ENCODE measurements around the gene HOXC11.
A peak's percentile ranks its signal among the peaks of the same experiment; 100 is the strongest.

The HOXC11 gene

DNA sequence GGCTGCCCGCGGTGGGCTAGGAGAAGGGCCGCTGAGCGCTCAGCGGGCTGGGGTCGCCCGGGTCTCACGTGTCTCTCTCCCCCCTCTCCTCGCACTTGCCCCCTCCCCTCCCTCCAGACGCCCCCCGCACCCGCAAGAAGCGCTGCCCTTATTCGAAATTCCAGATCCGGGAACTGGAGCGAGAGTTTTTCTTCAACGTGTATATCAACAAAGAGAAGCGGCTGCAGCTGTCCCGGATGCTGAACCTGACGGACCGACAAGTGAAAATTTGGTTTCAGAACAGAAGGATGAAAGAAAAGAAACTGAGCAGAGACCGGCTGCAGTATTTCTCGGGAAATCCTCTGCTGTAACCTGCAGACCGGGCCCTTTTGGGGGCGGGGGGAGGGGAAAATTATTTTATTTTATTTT, 2.1 kb downstream of the HOXC11 start:
- no peak for DNase-seq

DNA sequence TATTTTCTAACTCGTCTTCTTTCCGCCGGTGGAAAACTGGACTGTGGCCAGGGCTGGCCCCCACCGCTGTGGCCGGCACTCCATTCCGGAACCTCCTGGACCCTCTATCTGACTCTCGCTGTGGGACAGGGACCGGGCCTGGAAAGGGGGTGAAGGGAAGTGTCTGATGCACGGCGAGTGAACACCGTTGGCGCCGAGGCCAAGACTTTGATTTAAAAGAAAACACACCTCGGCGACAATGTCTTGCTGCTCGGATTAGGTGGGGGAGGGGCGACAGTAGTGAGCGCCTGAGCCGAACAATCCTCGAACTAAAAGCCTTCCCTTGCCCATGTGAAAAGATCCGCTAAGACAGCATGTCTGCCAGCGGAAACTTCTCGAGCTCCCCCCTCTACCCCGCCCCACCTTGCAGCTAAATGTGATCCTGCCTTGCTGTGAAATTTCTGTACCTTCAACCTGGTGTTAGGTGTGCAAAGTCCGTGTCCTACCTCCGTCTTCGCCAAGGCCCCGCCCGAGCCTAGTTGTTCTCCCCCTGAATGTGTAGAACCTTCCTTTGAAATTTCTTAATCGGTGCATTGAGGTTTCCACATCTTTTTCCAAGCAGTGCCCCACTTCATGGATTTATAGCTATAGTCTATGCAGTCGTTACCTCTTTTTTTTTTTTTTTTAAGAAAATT, 2.7 kb downstream of the HOXC11 start:
- no peak for DNase-seq

DNA sequence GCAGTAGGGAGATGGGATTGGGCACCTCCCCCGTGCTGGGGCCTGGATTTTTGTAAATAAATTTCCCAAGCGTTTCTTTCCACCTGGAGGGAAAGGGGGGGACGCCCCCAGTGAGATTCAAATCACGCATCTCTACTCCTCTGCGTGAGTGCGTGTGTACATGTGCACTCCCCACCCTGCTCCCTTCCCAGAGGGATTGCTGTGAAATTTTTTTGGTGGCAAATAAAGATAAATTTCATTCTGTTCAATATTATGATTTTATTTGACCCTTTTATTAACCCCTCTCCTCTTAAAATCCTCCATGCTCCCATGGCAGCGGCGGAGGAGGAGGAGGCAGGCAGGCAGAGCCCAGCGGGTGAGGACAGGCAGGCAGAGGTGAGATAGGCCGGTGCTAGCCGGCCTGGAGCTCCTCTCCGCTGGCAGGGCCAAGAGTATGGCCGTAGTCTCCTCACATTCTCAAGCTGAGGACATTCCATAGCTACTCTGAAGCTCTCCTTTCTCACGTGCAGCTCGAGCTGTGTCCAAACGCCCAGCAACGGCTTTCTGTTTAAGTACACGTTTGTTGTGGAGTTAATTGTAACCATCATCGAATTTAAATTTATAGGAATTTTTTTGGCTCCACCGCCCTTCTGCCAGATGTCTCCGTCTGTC, 3.4 kb downstream of the HOXC11 start:
- DNase-seq, result no peak

GRCh38 chr12:53976823-53977595, 4.1 kb downstream of the HOXC11 start:
- DNase-seq, result no peak

GRCh38 chr12:53977596-53978445, 4.9 kb downstream of the HOXC11 start:
- DNase-seq, result no peak

GRCh38 chr12:53978477-53979356, 5.8 kb downstream of the HOXC11 start:
- no peak for DNase-seq

- no peak for DNase-seq
These were observed 7.3 kb downstream of the HOXC11 start for GRCh38 chr12:53980104-53980801.

DNA sequence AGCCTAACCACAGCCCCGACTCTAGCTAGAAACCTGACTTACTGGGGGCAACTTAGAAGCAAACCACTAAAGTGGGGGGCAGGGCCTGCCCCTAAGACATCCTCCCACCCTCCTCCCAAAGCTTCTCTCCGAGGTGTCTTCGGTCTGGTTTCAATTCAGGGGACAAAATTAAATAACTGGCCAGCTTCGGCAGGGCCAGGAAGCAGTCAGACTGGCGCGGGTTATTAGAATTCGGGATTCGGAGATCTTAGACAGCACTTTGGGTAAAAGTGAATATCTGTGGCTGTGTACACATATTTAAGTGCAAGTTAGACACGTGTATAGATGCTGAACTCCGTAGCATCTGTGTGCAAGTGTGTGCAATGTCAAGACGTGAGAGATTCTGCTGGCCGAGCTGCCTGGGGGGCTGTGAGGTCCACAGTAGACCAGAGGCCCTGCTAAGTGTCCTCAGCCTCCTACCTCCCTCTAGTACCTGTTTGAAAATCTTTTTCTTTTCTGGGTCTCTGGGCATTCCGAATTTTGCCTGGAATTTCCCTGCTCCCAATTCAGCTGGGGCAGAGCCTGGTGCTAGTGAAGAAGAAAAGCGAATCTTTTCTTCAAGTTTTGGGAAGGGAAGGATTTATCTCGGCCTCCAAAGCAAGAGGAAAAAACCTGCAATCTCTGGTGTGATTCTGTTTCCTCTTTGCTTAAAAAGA, 8.0 kb downstream of the HOXC11 start:
- no peak for DNase-seq

- no peak for DNase-seq
These were observed 9.0 kb downstream of the HOXC11 start for GRCh38 chr12:53981634-53982565.

DNA sequence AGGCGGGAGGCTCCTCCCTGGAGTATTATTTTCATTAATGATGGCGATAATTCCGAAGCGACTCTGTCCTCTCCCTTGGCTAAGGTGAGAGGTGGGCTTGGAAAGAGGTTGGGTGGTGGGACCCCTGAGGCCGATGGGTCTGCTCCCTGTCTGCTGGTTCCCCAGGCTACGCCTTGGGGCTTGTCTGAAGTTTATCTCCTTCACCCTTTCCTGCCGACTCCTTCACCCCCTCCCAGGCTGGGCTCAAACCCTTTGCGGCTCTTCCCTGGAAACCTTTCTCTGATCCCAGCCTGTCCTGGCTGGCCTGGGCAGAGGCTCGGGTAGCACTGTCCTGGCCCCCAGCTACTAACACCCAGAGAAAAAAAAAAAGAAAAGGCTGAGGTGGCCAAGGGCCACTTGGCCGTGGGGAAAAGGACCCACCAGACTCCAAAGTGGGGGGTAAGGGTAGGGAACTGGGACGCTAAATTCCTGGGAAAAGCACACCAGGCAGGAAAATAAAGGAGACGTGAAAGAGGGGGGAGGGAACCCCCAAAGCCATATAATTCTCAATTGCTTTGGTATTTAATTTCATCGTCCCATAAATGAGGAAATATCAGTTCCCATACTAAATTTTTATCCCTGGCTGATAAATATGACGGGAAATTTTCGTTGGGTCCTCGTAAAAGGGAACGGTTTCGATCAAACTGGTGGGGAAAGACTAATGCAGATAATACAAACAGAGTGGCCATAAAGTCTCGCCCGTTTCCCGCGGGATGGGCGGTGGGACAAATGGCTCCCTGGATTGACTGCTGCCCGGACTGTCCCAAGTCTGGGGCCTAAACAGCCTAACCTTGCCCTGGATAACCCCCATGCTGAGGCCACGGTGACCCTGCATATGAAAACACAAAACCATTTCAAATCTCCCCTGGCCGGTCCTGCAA, 10.0 kb downstream of the HOXC11 start:
- DNase-seq, result no peak

DNA sequence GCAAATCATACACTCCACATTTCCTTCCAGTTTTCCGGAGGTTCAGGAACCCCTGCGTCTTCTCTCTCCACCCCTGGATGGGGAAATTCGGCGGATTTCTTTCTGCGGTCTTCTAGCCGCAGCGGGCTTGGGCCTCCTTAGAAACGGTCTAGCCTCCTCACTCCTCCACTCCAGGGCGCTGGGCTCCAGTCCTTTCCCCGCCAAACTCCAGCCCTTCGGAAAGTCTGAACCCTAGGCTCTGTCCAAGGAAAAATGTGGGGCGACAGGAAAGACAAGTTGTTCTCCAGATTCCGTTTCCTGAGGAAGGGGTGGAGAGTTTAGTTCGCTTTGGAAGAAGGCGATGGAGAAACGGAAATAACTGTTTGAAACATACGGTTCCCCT, 10.6 kb downstream of the HOXC11 start:
- no peak for DNase-seq

DNA sequence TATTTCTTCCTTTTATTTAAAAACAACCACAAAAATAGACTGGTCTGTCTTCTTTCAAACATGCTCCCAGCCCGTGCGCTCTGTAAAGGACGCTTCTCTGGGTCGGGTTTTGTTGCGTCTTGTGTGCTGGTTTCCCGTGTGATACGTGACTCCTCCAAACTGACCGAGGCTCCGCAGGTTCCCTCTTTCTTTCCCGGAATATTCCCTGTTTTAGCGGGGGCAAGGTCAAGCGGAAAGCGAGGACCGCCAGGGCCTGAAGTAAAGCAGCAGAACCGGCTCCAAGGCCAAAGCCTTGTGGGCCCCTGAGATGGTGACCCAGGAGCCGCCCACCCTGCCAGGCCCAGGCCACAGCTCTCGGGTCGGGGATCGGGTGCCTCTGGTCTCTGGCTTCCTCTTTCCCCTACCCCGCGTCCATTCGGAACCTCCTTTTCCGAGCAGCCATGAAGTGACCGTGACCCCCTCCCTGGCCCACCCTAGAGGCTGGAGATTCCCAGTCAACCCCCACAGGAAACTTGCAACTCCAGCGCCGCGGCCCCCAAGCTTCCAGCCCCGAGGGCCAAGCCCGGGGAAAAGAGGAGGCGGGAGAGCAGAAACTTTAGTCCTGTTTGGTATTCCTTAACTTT, 11.1 kb downstream of the HOXC11 start:
- no peak for DNase-seq

GRCh38 chr12:53984901-53985691, 12.2 kb downstream of the HOXC11 start, which contains the start of gene HOXC10:
TSS of gene HOXC10 (plus strand) at chr12:53985146. CDS start at chr12:53985260, 114 bp downstream.
- peak; percentile 88 for DNase-seq

GRCh38 chr12:53985692-53985993, 12.7 kb downstream of the HOXC11 start:
- DNase-seq, result no peak

GRCh38 chr12:53985994-53986685, 13.2 kb downstream of the HOXC11 start:
- no peak for DNase-seq

- DNase-seq, result no peak
These were observed 14.0 kb downstream of the HOXC11 start for GRCh38 chr12:53986686-53987483.

All from hematopoietic multipotent progenitor cell treated with erythropoietin and hydrocortisone succinate and interleukin-3 and kit ligand, for 6 days (in vitro differentiated cells).